Testis (tissue), 2 donors: Measurements from ENCODE around the gene ARHGAP27.

Source experiments
- CTCF ChIP-seq, 3 experiments: fragments of 450-650 bp in 2 of 3; fragments of 200-600 bp in 1 of 3; sonication (generic) in 1 of 3; IDR thresholded peaks; one replicate each; pipeline ENCODE4 v1.5.1; 2016 to 2019; ENCODE audit warnings: antibody characterized with exemption in 3 of 3, mild to moderate bottlenecking in 2 of 3, moderate library complexity in 1 of 3
- POLR2A ChIP-seq: fragments of 450-650 bp; IDR thresholded peaks from one replicate; pipeline ENCODE4 v1.6.1; 2017; ENCODE audit warnings: antibody characterized with exemption, mild to moderate bottlenecking, moderate library complexity

- TF ChIP-seq CTCF (IDR thresholded peaks at IDR 0.05) (peak; percentile 96 to 98 (median 96)), POLR2A (no peak)
Measured at GRCh38 chr17:45385331-45385997, 47.2 kb downstream of the ARHGAP27 start.
